HUES6 (cell line): ENCODE results near the gene KLHL35.

Experiments used
- H3K27ac ChIP-seq: 2 replicates; pipeline ENCODE4 v1.7.0; 2013; ENCODE audit warnings: low read depth, mild to moderate bottlenecking, low read length, inconsistent platforms
- H3K27me3 ChIP-seq: 2 replicates; pipeline ENCODE4 v1.6.1; 2013; ENCODE audit warnings: low read length; ENCODE audit not compliant: control insufficient read depth, insufficient read depth
- H3K36me3 ChIP-seq: 2 replicates; pipeline ENCODE4 v1.6.1; 2013; ENCODE audit warnings: low read length; ENCODE audit not compliant: control insufficient read depth, insufficient read depth
- H3K4me1 ChIP-seq: 2 replicates; pipeline ENCODE4 v1.6.1; 2013; ENCODE audit warnings: low read length; ENCODE audit not compliant: control insufficient read depth, insufficient read depth
- H3K4me3 ChIP-seq: 2 replicates; pipeline ENCODE4 v1.5.1; 2013; ENCODE audit warnings: low read depth, low read length
- H3K9ac ChIP-seq: one replicate; pipeline ENCODE4 v1.6.1; 2013; ENCODE audit warnings: mild to moderate bottlenecking, low read length
- H3K9me3 ChIP-seq: 2 replicates; pipeline ENCODE4 v1.6.1; 2013; ENCODE audit warnings: low read depth, low read length; ENCODE audit not compliant: control insufficient read depth, insufficient read depth

The KLHL35 gene

DNA sequence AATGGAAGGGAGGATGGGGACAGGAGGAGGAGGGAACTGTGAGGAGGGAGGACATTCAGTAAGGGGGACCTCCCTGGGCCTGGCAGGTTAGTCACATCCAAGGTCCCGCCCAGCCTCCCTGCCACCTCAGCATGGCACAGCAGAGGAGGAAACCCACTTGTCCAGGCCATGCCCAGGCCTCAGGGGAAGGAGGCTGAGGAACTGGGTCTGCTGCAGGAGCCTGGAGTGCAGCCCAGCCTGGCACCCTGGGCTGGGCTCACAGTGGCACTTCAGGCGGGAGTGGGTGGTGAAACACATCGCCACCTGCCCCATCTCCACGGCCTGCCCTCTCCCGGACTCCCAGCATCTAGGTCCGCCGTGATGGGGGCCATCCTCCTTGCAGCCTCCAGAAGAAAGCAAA, 17.2 kb upstream of the KLHL35 start:
- no peaks in the 10 kb centered on the region for H3K9me3 ChIP-seq
- H3K9ac ChIP-seq = no peak overlapping the region
- no peak overlapping the region for H3K27ac ChIP-seq
- no peaks in the 10 kb centered on the region for H3K27me3 ChIP-seq
- no peak overlapping the region for H3K4me3 ChIP-seq
- H3K4me1 ChIP-seq = no peaks in the 10 kb centered on the region
- no peaks in the 10 kb centered on the region for H3K36me3 ChIP-seq

DNA sequence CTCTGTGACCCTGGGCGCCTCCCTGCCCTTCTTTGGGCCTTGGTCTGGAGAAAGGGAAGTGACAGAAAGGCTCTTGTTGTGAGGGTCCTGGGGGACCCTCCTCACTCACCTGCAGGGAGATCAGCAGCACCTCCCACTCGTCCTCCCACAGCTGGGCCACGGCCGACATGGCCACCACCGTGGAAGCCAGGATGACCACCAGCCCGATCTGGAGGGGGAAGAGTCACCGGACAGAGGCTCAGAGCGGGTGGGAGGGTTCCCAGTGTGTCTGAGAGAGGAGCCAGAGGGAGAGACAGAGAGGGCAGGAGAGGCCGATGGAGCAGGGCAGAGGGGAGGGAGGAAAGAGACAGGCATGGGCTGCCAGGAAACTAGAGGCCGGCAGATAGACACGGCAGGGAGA, 16.8 kb upstream of the KLHL35 start:
- Histone ChIP-seq H3K27me3 (no peaks in the 10 kb centered on the region), H3K4me3 (no peak overlapping the region), H3K36me3 (no peaks in the 10 kb centered on the region), H3K4me1 (no peaks in the 10 kb centered on the region), H3K9ac (no peak overlapping the region), H3K9me3 (no peaks in the 10 kb centered on the region), H3K27ac (no peak overlapping the region)

DNA sequence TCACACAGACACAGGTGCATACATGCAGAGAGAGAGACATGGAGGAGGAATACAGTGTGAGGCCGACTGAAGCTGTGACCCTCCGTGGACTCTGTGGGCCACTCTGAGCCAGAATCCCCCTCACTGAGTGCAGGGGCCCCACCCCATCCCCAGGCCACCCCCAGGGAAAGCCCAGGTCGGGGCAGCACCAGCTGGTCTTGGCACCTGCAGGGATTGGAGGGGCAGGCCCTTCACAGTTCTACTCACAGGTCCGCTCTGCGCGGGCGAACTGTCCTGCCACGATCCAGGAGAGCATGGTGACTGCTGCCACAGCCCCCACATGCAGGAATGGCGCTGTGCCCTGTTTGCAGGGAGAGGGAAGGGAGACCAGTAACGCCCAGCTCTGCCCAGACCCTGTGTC, 16.3 kb upstream of the KLHL35 start:
- Histone ChIP-seq H3K9me3 (no peaks in the 10 kb centered on the region), H3K36me3 (no peaks in the 10 kb centered on the region), H3K4me3 (no peak overlapping the region), H3K27ac (no peak overlapping the region), H3K9ac (no peak overlapping the region), H3K27me3 (no peaks in the 10 kb centered on the region), H3K4me1 (no peaks in the 10 kb centered on the region)

DNA sequence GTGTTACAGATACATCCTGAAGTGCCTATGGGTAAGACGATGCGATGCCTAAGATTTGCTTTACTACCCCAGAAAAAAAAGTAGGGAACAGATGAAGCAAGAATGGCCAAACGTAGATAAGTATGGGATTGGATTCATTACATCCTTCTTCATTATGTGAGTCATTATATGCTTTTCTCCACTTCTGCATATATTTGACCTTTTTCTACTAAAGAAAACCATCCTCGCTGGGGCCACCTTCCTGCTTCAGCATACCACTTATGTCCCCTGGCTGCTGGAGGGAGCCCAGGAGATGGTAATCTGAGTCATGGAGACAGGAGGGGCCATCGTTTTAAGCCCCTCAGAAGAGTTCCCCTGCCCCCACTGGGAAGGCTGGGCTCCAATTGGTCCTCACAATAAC, 14.4 kb upstream of the KLHL35 start:
- no peaks in the 10 kb centered on the region for H3K27me3 ChIP-seq

DNA sequence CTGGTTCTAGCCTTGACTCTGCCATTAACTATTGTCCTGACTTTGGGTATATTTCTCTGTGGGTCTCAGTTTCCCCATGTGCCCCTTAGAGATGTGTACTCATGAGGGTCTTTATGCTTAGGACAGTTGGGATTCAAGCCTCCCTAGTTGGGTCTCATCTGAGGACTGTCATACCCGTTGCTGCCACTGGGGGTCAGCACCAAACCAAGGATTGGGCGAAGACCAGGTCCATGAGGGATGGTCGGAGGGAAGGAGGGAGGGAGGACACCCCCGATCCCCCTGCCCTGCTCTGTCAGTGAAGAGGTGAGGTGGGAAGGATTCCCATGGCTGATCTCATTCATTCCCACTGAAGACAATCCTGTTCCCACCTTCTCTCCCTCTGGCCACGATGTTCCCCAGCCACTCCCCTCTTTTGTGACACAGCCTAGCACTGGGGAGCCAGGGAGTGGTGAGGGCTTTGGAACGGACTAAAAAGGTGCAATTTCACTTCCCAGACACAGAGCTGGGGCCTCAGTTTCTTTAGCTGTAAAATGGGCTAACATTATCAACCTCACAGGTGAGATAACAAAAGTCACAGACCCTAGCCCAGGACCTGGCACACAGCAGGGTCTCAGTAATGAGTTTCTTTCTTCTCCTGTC, 12.4 kb upstream of the KLHL35 start:
- H3K36me3 ChIP-seq = no peaks in the 10 kb centered on the region
- no peak overlapping the region for H3K27ac ChIP-seq
- H3K4me1 ChIP-seq = no peaks in the 10 kb centered on the region
- H3K9ac ChIP-seq = no peak overlapping the region
- no peaks in the 10 kb centered on the region for H3K9me3 ChIP-seq
- H3K27me3 ChIP-seq = no peaks in the 10 kb centered on the region
- no peak overlapping the region for H3K4me3 ChIP-seq

More for the DNA sequence above, 14.4 kb upstream of the KLHL35 start:
- Histone ChIP-seq H3K36me3 (no peaks in the 10 kb centered on the region), H3K4me3 (no peak overlapping the region), H3K27ac (no peak overlapping the region), H3K4me1 (no peaks in the 10 kb centered on the region), H3K9ac (no peak overlapping the region), H3K9me3 (no peaks in the 10 kb centered on the region)

DNA sequence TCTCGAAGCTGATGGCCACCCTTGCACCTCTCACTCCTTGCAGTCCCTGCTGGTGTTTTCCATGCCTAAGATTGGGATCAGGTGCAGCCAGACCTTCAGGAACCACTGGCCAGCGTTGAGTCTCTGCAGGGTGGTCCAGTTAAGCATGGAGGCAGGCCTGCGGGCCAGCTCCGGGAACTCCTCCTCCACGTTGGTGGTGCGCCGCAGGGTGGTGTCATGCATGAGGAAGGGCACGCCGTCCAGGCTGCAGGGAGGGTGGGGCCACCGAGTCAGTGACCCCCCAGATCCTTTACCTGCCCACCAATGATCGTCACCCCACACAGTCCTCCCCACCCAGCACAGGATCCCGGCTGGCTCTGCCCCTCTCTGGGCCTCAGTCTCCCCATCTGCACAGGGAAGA, 10.0 kb upstream of the KLHL35 start:
- no peak overlapping the region for H3K9ac ChIP-seq
- peaks cover 11% of the 10 kb centered on the region; the same call in 1 of the 2 replicates for H3K4me1 ChIP-seq
- H3K4me3 ChIP-seq = no peak overlapping the region
- H3K36me3 ChIP-seq = no peaks in the 10 kb centered on the region
- H3K27me3 ChIP-seq = no peaks in the 10 kb centered on the region
- H3K27ac ChIP-seq = no peak overlapping the region
- no peaks in the 10 kb centered on the region for H3K9me3 ChIP-seq

DNA sequence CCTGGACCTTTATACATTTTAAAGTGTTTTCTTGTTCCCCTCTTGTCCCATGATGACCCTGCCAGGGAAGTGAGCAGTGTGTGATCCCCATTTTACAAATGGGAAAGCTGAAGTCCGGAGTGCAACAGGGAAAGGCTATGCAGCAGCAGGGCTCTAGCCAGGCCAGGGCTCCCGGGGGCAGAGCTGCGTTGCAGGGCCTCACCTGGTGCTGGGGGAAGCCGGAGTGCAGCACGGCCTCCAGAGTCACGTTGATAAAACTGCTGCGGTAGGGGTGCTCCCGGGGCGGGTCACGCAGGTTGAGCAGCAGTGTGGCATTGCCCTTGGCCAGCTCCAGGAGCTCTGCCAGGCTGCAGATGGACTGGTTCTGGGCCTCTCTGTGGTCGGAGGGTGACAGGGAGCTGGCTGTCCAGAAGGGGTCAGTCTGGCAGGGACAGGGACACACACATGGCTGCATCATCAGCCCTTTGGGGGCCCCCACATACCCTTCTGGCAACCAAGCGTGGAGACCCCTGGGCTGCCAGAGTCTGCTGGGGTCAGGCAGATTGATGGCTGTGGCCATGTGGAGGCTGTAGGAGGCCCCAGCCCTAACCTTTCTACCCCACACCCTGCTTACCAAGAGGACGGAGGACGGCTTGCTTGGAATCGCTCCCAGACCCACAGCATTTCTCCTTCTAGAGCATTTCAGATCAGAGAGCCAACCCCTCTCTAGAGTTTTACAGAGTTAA, 9.3 kb upstream of the KLHL35 start:
- Histone ChIP-seq H3K9me3 (no peaks in the 10 kb centered on the region), H3K4me1 (peaks cover 11% of the 10 kb centered on the region; the same call in 1 of the 2 replicates), H3K27me3 (no peaks in the 10 kb centered on the region), H3K36me3 (no peaks in the 10 kb centered on the region), H3K27ac (no peak overlapping the region), H3K9ac (no peak overlapping the region), H3K4me3 (no peak overlapping the region)

DNA sequence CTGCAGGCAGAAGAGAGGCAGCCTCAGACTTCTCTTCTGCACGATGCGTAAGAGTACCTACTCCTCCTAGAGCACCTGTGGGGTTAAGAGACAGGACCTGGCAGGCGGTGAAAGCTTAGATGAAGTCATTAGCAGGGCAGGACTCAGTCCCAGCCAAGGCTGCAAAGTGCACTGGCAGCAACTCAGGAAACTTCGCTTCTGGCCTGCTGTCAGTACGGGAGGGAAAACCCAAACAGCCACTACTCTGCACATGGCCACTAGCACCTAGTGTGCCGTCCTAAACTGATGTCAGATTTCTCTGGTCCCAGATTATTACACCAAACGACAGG, 8.8 kb upstream of the KLHL35 start:
- Histone ChIP-seq H3K4me1 (peaks cover 11% of the 10 kb centered on the region; the same call in 1 of the 2 replicates), H3K27me3 (no peaks in the 10 kb centered on the region), H3K4me3 (no peak overlapping the region), H3K27ac (no peak overlapping the region), H3K9ac (no peak overlapping the region), H3K36me3 (no peaks in the 10 kb centered on the region), H3K9me3 (no peaks in the 10 kb centered on the region)

DNA sequence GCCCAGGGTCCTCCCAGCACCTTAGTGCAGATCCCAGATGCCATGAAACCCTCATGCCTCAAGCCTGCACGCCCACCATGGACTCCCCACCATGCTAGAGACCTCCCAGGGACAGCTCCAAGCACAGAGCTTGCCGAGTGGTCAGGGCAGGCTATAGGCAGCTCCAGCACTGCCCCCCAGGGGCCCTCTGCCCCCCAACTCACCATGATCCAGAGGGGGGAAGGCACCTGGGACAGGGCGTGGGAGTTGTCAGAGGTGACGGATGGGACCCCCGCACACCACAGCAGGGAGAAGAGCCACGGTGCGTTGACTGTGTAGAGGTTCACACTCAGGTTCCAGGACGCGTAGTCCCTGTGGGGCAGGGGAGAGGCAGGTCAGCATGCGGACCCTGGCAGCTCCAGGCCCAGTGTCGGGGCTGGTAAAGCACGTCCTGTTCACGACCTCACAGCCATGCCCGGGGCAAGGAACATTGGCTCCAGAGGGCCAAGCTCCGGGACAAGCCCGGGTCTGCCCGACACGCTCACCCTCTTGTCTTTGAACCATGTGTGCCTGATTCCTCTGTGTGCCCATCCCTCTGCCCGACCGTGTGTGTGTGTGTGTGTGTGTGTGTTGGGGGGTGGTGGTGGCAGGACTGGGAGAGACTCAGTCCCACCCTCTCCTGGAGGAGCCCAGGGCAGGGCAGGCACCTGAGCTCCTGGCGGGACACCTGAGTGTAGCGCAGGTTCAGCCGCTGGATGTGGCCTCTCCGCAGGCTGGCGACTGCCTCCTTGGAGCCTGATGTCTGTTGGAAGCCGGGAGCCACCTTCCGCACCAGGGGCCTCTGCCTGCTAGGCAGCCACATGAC, 8.2 kb upstream of the KLHL35 start:
- Histone ChIP-seq H3K9me3 (no peaks in the 10 kb centered on the region), H3K4me3 (no peak overlapping the region), H3K27ac (no peak overlapping the region), H3K27me3 (no peaks in the 10 kb centered on the region), H3K36me3 (0 out of 2 replicates have a peak, but pooled peaks cover 4% of the 10 kb centered on the region), H3K9ac (no peak overlapping the region), H3K4me1 (peaks cover 11% of the 10 kb centered on the region; the same call in 1 of the 2 replicates)

DNA sequence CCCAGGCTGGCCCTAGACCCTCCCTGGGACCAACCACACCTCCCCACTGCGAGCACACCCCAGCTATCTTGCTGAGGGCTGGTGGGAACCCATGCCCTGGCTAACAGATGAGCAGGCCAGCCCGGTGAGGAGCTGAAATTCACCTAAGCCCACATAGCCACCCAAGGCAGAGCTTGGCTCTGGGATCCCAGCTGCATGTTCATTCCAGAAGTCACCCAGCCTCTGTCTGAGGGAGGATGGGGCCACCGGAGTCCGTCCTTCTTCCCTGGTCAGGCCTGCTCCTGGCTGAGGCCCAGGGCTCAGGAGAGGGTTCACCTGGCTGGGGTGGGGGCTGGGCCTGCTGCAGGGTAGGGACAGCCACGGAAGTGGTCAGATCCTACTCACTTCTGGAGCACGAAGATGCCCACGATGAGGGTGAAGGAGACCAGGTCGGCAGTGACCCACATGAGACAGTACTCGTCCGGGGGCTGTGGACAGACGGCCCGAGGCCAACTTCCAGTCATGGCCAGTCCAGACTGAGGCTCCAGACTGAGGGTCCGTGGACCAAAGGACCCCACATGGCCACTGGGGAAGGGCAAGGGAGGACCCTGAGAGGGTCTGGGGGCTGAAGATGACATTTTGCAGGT, 6.6 kb upstream of the KLHL35 start:
- no peak overlapping the region for H3K4me3 ChIP-seq

More for the DNA sequence above, 6.6 kb upstream of the KLHL35 start:
- H3K27me3 ChIP-seq = no peaks in the 10 kb centered on the region
- no peaks in the 10 kb centered on the region for H3K9me3 ChIP-seq
- H3K36me3 ChIP-seq = 0 out of 2 replicates have a peak, but pooled peaks cover 4% of the 10 kb centered on the region
- no peak overlapping the region for H3K27ac ChIP-seq
- no peak overlapping the region for H3K9ac ChIP-seq
- H3K4me1 ChIP-seq = peaks cover 11% of the 10 kb centered on the region; the same call in 1 of the 2 replicates
